H9 (cell line): Measurements from ENCODE around the gene JADE2. TPM values are rescaled to one million over a fixed set of nuclear protein-coding genes. Genes with fewer than 3 reads are reported as not detected.
A peak's percentile ranks its signal among the peaks of the same experiment; 100 is the strongest.

Experiments
- DNase-seq: peaks from one replicate; pipeline ENCODE4 v3.0.0-alpha.2; 2017
- H2AFZ ChIP-seq: one replicate; pipeline ENCODE4 v1.6.1; 2013; ENCODE audit warnings: mild to moderate bottlenecking, low read length, control low read depth, moderate library complexity
- H2AK5ac ChIP-seq: 2 replicates; pipeline ENCODE4 v1.6.1; 2013; ENCODE audit warnings: low read length, control low read depth, mixed read lengths; ENCODE audit not compliant: insufficient read length
- H2BK120ac ChIP-seq: one replicate; pipeline ENCODE4 v1.6.1; 2013; ENCODE audit warnings: low read depth, mild to moderate bottlenecking, low read length, control low read depth, inconsistent platforms; ENCODE audit not compliant: poor library complexity, severe bottlenecking
- H2BK12ac ChIP-seq: 2 replicates; pipeline ENCODE4 v1.6.1; 2013; ENCODE audit warnings: low read length, control low read depth, mixed read lengths, low read depth; ENCODE audit not compliant: insufficient read length
- H2BK15ac ChIP-seq: 2 replicates; pipeline ENCODE4 v1.6.1; 2013; ENCODE audit warnings: low read depth, low read length, control low read depth
- H2BK20ac ChIP-seq: one replicate; pipeline ENCODE4 v1.6.1; 2013; ENCODE audit warnings: low read depth, mild to moderate bottlenecking, low read length, control low read depth, inconsistent platforms; ENCODE audit not compliant: poor library complexity, severe bottlenecking
- H2BK5ac ChIP-seq: 2 replicates; pipeline ENCODE4 v1.6.1; 2013; ENCODE audit warnings: low read length, control low read depth, mixed read lengths; ENCODE audit not compliant: insufficient read length
- H3K14ac ChIP-seq: 2 replicates; pipeline ENCODE4 v1.6.1; 2013; ENCODE audit warnings: low read length, control low read depth; ENCODE audit not compliant: insufficient read depth
- H3K18ac ChIP-seq: 2 replicates; pipeline ENCODE4 v1.6.1; 2013; ENCODE audit warnings: low read depth, mild to moderate bottlenecking, mixed read lengths, low read length, control low read depth; ENCODE audit not compliant: insufficient read length
- H3K23ac ChIP-seq: 2 replicates; pipeline ENCODE4 v1.6.1; 2013; ENCODE audit warnings: low read length, control low read depth, mixed read lengths, low read depth; ENCODE audit not compliant: insufficient read length
- H3K23me2 ChIP-seq: 2 replicates; pipeline ENCODE4 v1.6.1; 2013; ENCODE audit warnings: low read depth, mild to moderate bottlenecking, mixed read lengths, low read length, control low read depth; ENCODE audit not compliant: insufficient read length, poor library complexity, severe bottlenecking
- H3K27ac ChIP-seq: 2 replicates; pipeline ENCODE4 v1.5.1; 2013; ENCODE audit warnings: low read length, control low read depth, mixed read lengths, low read depth; ENCODE audit not compliant: insufficient read length
- H3K27me3 ChIP-seq: 2 replicates; pipeline ENCODE4 v1.6.1; 2013; ENCODE audit warnings: low read length, control low read depth, inconsistent platforms; ENCODE audit not compliant: insufficient read depth
- H3K4ac ChIP-seq: 2 replicates; pipeline ENCODE4 v1.6.1; 2013; ENCODE audit warnings: low read depth, mild to moderate bottlenecking, control low read depth, inconsistent platforms, low read length, moderate library complexity
- H3K4me1 ChIP-seq: 2 replicates; pipeline ENCODE4 v1.6.1; 2013; ENCODE audit warnings: low read length, control low read depth, inconsistent platforms; ENCODE audit not compliant: insufficient read depth
- H3K4me2 ChIP-seq: 2 replicates; pipeline ENCODE4 v1.6.1; 2013; ENCODE audit warnings: low read length, control low read depth, mixed read lengths; ENCODE audit not compliant: insufficient read length, insufficient read depth
- H3K56ac ChIP-seq: 2 replicates; pipeline ENCODE4 v1.6.1; 2013; ENCODE audit warnings: low read depth, mild to moderate bottlenecking, mixed read lengths, low read length, control low read depth; ENCODE audit not compliant: insufficient read length
- H3K79me1 ChIP-seq: 2 replicates; pipeline ENCODE4 v1.6.1; 2013; ENCODE audit warnings: low read depth, mild to moderate bottlenecking, moderate library complexity, low read length, control low read depth, inconsistent platforms; ENCODE audit not compliant: insufficient read depth, poor library complexity, severe bottlenecking
- H3K79me2 ChIP-seq: 2 replicates; pipeline ENCODE4 v1.6.1; 2013; ENCODE audit warnings: low read length, control low read depth, inconsistent platforms; ENCODE audit not compliant: insufficient read depth
- H3K9ac ChIP-seq: 2 replicates; pipeline ENCODE4 v1.6.1; 2013; ENCODE audit warnings: low read length, control low read depth, mixed read lengths; ENCODE audit not compliant: insufficient read length; ENCODE audit errors: extremely low read depth
- H3K9me3 ChIP-seq: one replicate; pipeline ENCODE4 v1.6.1; 2013; ENCODE audit warnings: low read depth, low read length, inconsistent platforms; ENCODE audit not compliant: control insufficient read depth
- H3T11ph ChIP-seq: one replicate; pipeline ENCODE4 v1.6.1; 2013; ENCODE audit warnings: mild to moderate bottlenecking, low read length, control low read depth, inconsistent platforms
- H4K20me1 ChIP-seq: one replicate; pipeline ENCODE4 v1.6.1; 2013; ENCODE audit not compliant: control insufficient read depth, insufficient read length, insufficient read depth
- H4K5ac ChIP-seq: 2 replicates; pipeline ENCODE4 v1.6.1; 2013; ENCODE audit warnings: low read depth, mild to moderate bottlenecking, mixed read lengths, low read length, control low read depth; ENCODE audit not compliant: insufficient read length
- H4K8ac ChIP-seq: replicated peaks from 2 replicates; pipeline ENCODE4 v1.6.1; 2013; ENCODE audit warnings: low read length, control low read depth, mixed read lengths, low read depth; ENCODE audit not compliant: insufficient read length
- H4K91ac ChIP-seq: 2 replicates; pipeline ENCODE4 v1.6.1; 2013; ENCODE audit warnings: low read depth, mild to moderate bottlenecking, moderate library complexity, mixed read lengths, low read length, control low read depth; ENCODE audit not compliant: insufficient read length
- H3K27ac Mint-ChIP-seq, 3 experiments: 2 replicates in 2 of 3; 3 replicates in 1 of 3; pipeline ENCODE4 v1.8.0; 2020 to 2021; ENCODE audit warnings: mixed read lengths in 3 of 3, mild to moderate bottlenecking in 1 of 3, moderate library complexity in 1 of 3
- H3K27me3 Mint-ChIP-seq: 2 replicates; pipeline ENCODE4 v1.8.0; 2021; ENCODE audit warnings: low read depth, mild to moderate bottlenecking, moderate library complexity, mixed read lengths
- H3K36me3 Mint-ChIP-seq, 3 experiments: 2 replicates in 2 of 3; 3 replicates in 1 of 3; pipeline ENCODE4 v1.8.0; 2020 to 2021; ENCODE audit warnings: low read depth in 3 of 3, mixed read lengths in 3 of 3; ENCODE audit not compliant: insufficient read depth in 1 of 3
- H3K4me1 Mint-ChIP-seq, 2 experiments: 2 replicates each; pipeline ENCODE4 v1.8.0; 2020; ENCODE audit warnings: mixed read lengths in 2 of 2
- H3K4me3 Mint-ChIP-seq, 2 experiments: 2 replicates in 1 of 2; 3 replicates in 1 of 2; pipeline ENCODE4 v1.8.0; 2020 to 2021; ENCODE audit warnings: mild to moderate bottlenecking in 2 of 2, mixed read lengths in 2 of 2, moderate library complexity in 1 of 2
- H3K9me3 Mint-ChIP-seq, 2 experiments: 2 replicates in 1 of 2; 3 replicates in 1 of 2; pipeline ENCODE4 v1.8.0; 2020; ENCODE audit warnings: mild to moderate bottlenecking in 2 of 2, mixed read lengths in 2 of 2, moderate library complexity in 1 of 2
- CTCF ChIP-seq: fragments of 200-600 bp; sonication (generic); conservative IDR thresholded peaks from 3 replicates; pipeline ENCODE4 v1.8.0; 2021; ENCODE audit warnings: antibody characterized with exemption, mild to moderate bottlenecking
- WGBS: extraction: QIAGEN DNeasy Blood & Tissue Kit; methylation state at CpG from one replicate; pipeline ENCODE4 v1.1.7; 2013; ENCODE audit warnings: missing lambda C conversion rate, low lambda C conversion rate, mixed read lengths; ENCODE audit not compliant: insufficient read length; ENCODE audit errors: extremely low coverage; 5-methylcytosine and 5-hydroxymethylcytosine counted together
- total RNA-seq: library from RNA; stranded (reverse); gene quantifications from 2 replicates; pipeline ENCODE4 v1.2.1, GENCODE V29; 2021

JADE2 gene
- total RNA-seq, 1 experiment from 2014 or later: 99.7 TPM

GRCh38 chr5:134575316-134575715, 49.8 kb downstream of the JADE2 start:
- Histone ChIP-seq H3K27ac (no peak overlapping the region), H4K5ac (no peak overlapping the region), H3K79me1 (no peaks in the 10 kb centered on the region), H3K4ac (no peak overlapping the region), H3K4me2 (no peak overlapping the region), H4K20me1 (no peaks in the 10 kb centered on the region), H4K8ac (no peak overlapping the region), H3K27me3 (no peaks in the 10 kb centered on the region), H3K56ac (no peak overlapping the region), H3K23me2 (no peaks in the 10 kb centered on the region), H2BK120ac (no peak overlapping the region), H3K18ac (no peak overlapping the region), H3K9ac (no peak overlapping the region), H2BK12ac (no peak overlapping the region), H3K9me3 (no peaks in the 10 kb centered on the region), H3K14ac (no peak overlapping the region), H3K79me2 (no peaks in the 10 kb centered on the region), H4K91ac (no peak overlapping the region), H2BK20ac (no peak overlapping the region), H2AFZ (no peak overlapping the region), H3K4me1 (no peaks in the 10 kb centered on the region), H3T11ph (no peak overlapping the region), H2AK5ac (no peak overlapping the region), H3K23ac (no peak overlapping the region), H2BK15ac (no peak overlapping the region), H2BK5ac (no peak overlapping the region)
- peak overlapping the region in 2 of 3 experiments; percentile 6 to 69; a peak in 3 of 7 replicates for H3K27ac Mint-ChIP-seq
- no peaks in the 10 kb centered on the region for H3K9me3 Mint-ChIP-seq
- TF ChIP-seq CTCF: no peak
- peaks cover 0 to 15% of the 10 kb centered on the region in 2 experiments; a peak in 3 of 4 replicates for H3K4me1 Mint-ChIP-seq
- WGBS: no CpG with 5 or more reads among the region's 2 CpGs
- H3K4me3 Mint-ChIP-seq: no peak overlapping the region
- peaks cover 32 to 90% (median 76%) of the 10 kb centered on the region in 3 experiments for H3K36me3 Mint-ChIP-seq
- no peaks in the 10 kb centered on the region for H3K27me3 Mint-ChIP-seq
- no peak for DNase-seq
